H1 (cell line): ENCODE data around the gene TCFL5. TPM values are rescaled to one million over a fixed set of nuclear protein-coding genes. Genes with fewer than 3 reads are reported as not detected.

Experiments
- BCL11A ChIP-seq, 2 experiments: IDR thresholded peaks; one replicate each; pipeline ENCODE4 v1.6.1; 2011; ENCODE audit warnings: low read depth in 2 of 2, low read length in 2 of 2, mild to moderate bottlenecking in 2 of 2
- BRCA1 ChIP-seq: IDR thresholded peaks from 2 replicates; pipeline ENCODE4 v1.6.1; 2012; ENCODE audit warnings: low read depth, low read length, improper control_type of control experiment
- EP300 ChIP-seq, 2 experiments: IDR thresholded peaks; 1 replicate in 1 of 2; 2 replicates in 1 of 2; pipeline ENCODE4 v1.6.1; 2011 to 2012; ENCODE audit warnings: low read depth in 2 of 2, low read length in 2 of 2, mild to moderate bottlenecking in 2 of 2, borderline replicate concordance in 1 of 2, inconsistent platforms in 1 of 2, moderate library complexity in 1 of 2
- HDAC2 ChIP-seq, 2 experiments: fragments of 300-600 bp in 1 of 2; sonication (generic) in 1 of 2; IDR thresholded peaks; 2 replicates each; pipeline ENCODE4 v1.6.1; 2011 to 2012; ENCODE audit warnings: low read depth in 2 of 2, low read length in 2 of 2, mild to moderate bottlenecking in 2 of 2, moderate library complexity in 2 of 2, borderline replicate concordance in 1 of 2, inconsistent platforms in 1 of 2
- KDM4A ChIP-seq: IDR thresholded peaks from one replicate; pipeline ENCODE4 v1.7.1; 2012; ENCODE audit warnings: low read depth, mild to moderate bottlenecking, moderate library complexity, low read length, inconsistent platforms; ENCODE audit not compliant: severe bottlenecking
- POLR2AphosphoS5 ChIP-seq: IDR thresholded peaks from 2 replicates; pipeline ENCODE4 v1.6.1; 2011; ENCODE audit warnings: low read depth, low read length
- RAD21 ChIP-seq, 2 experiments: IDR thresholded peaks in 1 of 2; conservative IDR thresholded peaks in 1 of 2; 2 replicates each; pipeline ENCODE4 v1.6.1; 2011; ENCODE audit warnings: low read depth in 2 of 2, low read length in 2 of 2, improper control_type of control experiment in 1 of 2, inconsistent platforms in 1 of 2, mild to moderate bottlenecking in 1 of 2, moderate library complexity in 1 of 2
- TAF1 ChIP-seq: IDR thresholded peaks from 2 replicates; pipeline ENCODE4 v1.6.1; 2011; ENCODE audit warnings: mild to moderate bottlenecking, low read depth, low read length
- YY1 ChIP-seq: IDR thresholded peaks from 2 replicates; pipeline ENCODE4 v1.6.1; 2011; ENCODE audit warnings: low read depth, mild to moderate bottlenecking, low read length
- polyA plus RNA-seq, 7 experiments: library from polyadenylated mRNA; depleted of rRNA in 3 of 7; stranded (reverse) in 5 of 7; unstranded in 2 of 7; fragments of >200 nt in 5 of 7; fragments of 200-250 nt in 2 of 7; gene quantifications; 1 replicate in 5 of 7; 2 replicates in 1 of 7; 4 replicates in 1 of 7; pipeline versions ENCODE4 v1.2.1 to v1.2.3, GENCODE V29; 2011 to 2013; ENCODE audit warnings: missing spikeins in 2 of 7, mixed read lengths in 2 of 7
- total RNA-seq: library from RNA; stranded (reverse); fragmentation: NEBNext Ultra II Directional; extraction: Animal tissue kit (Norgen Biotek cat#: 25700); gene quantifications from 2 replicates; pipeline ENCODE4 v1.2.1, GENCODE V29; 2021
- TF ChIP-seq, protein P1 (sequence below): IDR thresholded peaks from 2 replicates; pipeline ENCODE4 v1.6.1; 2012; ENCODE audit warnings: low read length, inconsistent platforms
- TF ChIP-seq, protein P2 (sequence below): IDR thresholded peaks from 2 replicates; pipeline ENCODE4 v1.6.1; 2011; ENCODE audit warnings: low read depth, mild to moderate bottlenecking, low read length; ENCODE audit not compliant: insufficient read depth

The TCFL5 gene
- total and polyA plus RNA-seq, 2 of the 8 experiments (the other 6 are each of a cell fraction or from before 2014, with no cell fraction given) = 6.2 to 15.0 TPM

DNA sequence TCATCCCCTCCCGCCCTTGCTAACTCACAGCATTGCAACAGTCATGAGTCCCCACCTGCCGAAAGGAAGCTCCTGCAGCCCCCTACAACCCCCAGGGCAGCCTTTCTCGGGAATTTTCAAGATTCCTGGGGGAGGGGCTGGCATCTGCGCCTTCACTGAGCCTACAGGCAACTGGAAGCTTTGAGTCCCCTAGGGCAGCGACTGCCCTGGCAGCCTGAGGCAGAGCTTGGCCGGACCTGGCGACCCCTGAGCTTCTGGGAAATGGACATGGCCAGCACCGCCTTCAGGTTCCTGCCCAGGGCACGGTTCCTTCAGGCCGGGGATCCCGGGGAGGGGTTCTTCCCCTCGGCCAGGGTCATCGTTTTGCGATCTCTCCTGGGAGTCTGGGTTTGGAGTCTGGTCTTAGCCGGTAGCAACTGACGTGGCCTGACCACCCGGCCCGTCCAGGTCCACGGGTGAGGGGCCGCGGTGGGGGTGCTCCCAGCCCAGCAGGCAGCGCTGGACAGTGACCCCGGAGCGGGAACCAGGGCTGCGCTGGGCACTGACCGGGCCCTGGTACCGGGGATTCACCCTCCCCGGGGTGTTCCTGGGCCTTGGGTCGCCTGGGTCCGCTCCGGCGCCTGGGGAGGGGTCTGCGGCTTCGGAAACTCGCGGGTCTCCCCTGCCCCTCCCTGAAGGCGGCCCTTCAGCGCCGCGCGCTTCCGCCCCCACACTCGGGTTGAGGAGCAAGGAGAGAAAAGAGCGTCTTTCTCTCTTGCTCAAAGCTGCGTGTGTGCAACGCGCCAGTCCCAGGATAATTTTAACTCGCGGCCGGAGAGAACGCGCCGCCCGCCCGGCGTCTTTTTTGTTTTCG lies 45.4 kb downstream of the TCFL5 start (continued):
- peak in 1 of 2 experiments; percentile 65; a peak in 1 of 3 replicates for TF ChIP-seq EP300 (IDR thresholded peaks at IDR 0.05; ENCODE audit: borderline replicate concordance in 1 of 2, low read depth in 2 of 2, low read length in 2 of 2)
- TF ChIP-seq RAD21 (IDR thresholded peaks at IDR 0.05 in 1 of 2, conservative IDR thresholded peaks at IDR 0.05 in 1 of 2; ENCODE audit: low read depth in 2 of 2, low read length in 2 of 2) = peak in 1 of 2 experiments; percentile 14; a peak in 1 of 4 replicates
- TF ChIP-seq BCL11A (IDR thresholded peaks at IDR 0.05; ENCODE audit: low read depth in 2 of 2, low read length in 2 of 2) = no peak
- 0 out of 4 replicates have a peak, but pooled peaks have one; percentile 9 to 32 for TF ChIP-seq HDAC2 (IDR thresholded peaks at IDR 0.05; ENCODE audit: borderline replicate concordance in 1 of 2, low read depth in 2 of 2, low read length in 2 of 2)
- TF ChIP-seq, protein P1, sequence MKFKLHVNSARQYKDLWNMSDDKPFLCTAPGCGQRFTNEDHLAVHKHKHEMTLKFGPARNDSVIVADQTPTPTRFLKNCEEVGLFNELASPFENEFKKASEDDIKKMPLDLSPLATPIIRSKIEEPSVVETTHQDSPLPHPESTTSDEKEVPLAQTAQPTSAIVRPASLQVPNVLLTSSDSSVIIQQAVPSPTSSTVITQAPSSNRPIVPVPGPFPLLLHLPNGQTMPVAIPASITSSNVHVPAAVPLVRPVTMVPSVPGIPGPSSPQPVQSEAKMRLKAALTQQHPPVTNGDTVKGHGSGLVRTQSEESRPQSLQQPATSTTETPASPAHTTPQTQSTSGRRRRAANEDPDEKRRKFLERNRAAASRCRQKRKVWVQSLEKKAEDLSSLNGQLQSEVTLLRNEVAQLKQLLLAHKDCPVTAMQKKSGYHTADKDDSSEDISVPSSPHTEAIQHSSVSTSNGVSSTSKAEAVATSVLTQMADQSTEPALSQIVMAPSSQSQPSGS = no peak
- TF ChIP-seq, protein P2, sequence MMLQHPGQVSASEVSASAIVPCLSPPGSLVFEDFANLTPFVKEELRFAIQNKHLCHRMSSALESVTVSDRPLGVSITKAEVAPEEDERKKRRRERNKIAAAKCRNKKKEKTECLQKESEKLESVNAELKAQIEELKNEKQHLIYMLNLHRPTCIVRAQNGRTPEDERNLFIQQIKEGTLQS = no peak
- peak; percentile 31; the same call in 1 of the 2 replicates for TF ChIP-seq TAF1
- peak; percentile 66; the same call in 1 of the 2 replicates for TF ChIP-seq POLR2AphosphoS5
- TF ChIP-seq KDM4A = peak; percentile 48
- TF ChIP-seq BRCA1 = no peak
- 0 out of 2 replicates have a peak, but pooled peaks have one; percentile 61 for TF ChIP-seq YY1
